Activated CD8-positive, alpha-beta memory T cell treated with anti-CD3 and anti-CD28 coated beads, Interleukin-2, amount 50 U/mL, for 1 hour (primary cell): ENCODE results near the gene NFIB.

ENCODE experiments used
- DNase-seq: peaks from one replicate; pipeline ENCODE4 v3.0.0-alpha.2; 2020; ENCODE audit errors: extremely low read depth

Gene NFIB

DNA sequence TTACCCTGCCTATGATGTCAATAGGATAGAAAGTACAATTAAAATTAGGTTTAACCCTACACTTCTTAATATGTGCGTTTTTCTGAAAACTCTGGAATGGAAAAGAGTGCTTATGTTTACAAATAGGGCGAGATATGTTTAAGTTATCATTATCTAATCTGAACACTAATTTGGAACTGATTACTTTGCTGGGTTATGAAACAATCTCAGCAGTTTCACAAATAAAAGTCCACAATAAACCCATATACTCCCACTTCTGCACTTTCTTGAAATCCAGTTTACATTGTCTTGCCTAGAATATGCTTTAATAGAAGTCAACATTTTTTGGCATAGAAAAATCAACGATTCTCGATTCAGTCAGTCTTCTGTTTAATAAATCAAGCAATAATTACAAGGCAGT is 236.3 kb downstream of the NFIB start:
- no peak for DNase-seq

DNA sequence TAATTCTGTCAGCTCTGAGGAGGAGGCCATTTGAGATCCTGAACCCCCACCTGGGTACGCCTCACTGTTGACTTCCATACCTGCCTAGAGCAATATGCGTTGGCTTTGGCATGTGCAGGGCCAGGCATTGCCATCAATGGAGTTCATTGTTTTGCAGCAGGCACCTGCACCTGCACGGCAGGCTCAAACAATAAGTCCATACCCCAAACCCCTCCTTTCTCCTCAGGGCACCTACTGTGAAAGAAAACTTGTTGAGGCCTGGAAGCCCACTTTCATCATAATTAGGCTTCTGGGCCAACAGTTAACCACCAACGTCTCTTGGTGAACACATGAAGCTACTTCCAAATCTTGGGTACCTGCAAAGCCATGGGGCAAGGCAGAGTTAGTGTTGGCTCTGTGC is 238.7 kb downstream of the NFIB start:
- no peak for DNase-seq

DNA sequence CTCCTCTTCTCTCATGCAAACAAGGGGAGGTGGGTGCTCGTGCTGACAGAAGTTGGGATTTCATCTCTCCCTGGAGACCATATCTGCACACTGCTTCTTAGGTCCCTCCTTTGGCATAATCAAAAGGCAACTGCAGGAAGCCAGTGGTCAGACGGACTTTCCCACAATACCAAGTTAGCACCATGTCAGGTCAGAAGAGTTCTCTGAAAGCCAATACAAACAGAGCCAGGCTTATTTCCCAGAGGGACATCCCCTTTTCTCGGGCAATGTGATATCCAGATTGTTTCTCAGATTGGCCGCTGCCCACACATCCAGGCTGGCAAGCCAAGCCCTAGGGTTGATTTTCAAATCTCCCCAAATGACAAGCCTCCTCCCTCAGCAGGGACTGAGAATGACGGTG is 241.1 kb downstream of the NFIB start:
- DNase-seq, result no peak

DNA sequence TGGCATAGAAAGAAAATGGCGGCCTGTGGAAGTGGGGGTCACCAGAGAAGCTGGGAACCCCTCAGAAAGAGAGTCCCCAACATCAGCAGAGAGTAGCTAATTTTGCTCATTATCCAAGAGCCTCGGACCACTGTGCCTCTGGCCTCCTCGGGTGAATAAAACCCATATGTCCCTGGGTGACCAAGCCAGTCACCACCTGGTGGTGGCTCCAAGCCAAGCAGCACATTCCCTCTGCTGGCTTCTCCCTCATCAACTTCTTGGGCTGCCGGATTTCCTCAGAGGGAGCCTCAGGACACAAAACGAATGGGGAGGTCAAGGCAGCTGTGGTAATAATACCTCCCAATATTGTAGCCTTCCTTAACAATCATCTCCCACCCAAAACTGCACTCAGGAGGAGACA is 242.5 kb downstream of the NFIB start:
- DNase-seq, result no peak

DNA sequence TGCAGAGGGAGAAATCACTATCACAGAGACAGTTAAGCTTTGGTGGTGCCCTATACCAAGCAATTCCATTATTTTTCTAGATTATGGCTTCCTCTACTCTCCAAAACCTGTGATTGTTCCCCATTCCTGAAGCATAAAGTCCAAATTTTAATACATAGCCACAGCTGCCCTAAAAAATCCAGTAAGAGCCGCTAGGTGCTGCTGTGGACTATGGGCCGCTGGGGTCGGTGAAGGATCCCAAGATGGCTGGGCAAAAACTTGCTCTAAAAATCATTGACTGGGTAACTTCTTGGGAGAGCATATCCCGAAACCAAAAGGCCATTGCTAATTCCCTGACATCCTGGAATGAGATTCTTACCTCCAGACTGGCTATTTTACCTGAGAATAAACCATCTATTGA is 245.3 kb downstream of the NFIB start:
- DNase-seq, result no peak

DNA sequence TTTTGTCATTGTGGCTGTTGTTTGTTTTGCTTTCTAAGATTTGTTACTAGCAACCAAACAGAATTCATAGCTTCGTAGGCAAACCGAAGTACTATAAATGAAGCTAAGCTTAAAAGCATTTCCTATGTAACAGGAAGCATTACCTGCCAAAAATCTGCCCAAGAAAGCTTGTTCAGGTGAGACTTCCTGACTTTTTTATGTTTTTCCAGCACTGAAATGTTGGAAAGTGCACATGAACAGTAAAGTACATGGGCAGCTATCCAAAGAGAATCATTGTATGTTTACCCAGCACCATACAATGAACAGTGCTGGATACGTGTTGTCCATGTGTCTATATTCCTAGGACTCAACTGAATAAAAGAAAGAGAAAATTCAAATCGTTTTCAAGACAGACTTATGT is 247.1 kb downstream of the NFIB start:
- DNase-seq, result no peak

DNA sequence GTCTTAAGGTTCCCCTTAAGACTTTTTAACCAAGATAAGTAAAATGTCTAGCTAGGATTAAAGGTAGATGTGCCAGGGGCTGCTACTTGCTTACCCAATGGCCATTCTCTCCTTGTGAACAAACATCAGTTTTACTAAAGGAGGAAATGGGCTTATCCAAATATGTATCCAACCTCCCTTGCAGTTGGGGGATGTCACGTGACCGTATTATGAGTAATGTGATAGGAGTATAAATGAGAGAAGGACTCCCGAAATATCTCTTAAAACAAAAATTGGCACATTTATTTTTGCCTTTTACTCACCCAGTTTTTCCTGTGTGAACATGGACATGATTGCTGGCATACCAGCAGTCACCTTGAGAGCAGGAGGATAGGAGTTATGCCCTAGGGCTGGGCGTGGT is 247.9 kb downstream of the NFIB start:
- DNase-seq, result no peak

DNA sequence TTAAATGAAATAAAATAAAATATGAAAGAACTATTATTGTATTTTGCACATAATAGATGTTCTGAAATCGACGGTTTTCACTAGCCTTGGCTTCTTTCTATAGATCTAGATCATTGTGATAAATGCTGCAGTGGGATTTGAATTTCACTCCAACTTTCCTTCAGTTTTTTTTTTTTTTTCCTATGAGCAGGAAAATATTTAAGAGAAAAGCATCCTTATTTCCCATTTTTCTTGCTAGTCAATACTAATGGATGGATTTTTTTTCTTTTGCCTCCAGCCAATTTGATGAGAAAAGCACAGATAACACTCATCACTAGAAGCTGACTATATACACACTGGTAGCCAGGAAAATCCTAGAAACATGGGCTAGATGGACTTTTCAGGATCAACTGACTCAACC is 249.0 kb downstream of the NFIB start:
- DNase-seq, result no peak

DNA sequence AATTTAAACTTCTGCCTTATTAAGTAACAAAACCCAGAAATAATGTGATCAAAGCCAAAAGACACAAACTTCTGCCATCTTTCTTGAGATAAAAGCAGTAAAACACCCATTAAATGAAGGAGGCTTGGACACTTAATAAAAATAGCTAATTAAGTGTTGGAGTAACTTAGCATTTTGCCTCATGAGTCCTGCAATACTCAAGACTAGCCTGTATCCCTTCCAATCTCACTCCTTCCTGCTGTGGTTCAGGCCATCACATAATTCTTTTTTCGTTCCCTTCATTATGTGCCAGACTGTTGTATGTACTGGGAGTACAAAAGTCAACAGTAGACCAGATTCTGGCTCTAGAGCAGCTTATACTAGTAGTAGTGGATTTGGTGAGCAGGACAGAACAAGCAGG is 250.2 kb downstream of the NFIB start:
- DNase-seq, result no peak

DNA sequence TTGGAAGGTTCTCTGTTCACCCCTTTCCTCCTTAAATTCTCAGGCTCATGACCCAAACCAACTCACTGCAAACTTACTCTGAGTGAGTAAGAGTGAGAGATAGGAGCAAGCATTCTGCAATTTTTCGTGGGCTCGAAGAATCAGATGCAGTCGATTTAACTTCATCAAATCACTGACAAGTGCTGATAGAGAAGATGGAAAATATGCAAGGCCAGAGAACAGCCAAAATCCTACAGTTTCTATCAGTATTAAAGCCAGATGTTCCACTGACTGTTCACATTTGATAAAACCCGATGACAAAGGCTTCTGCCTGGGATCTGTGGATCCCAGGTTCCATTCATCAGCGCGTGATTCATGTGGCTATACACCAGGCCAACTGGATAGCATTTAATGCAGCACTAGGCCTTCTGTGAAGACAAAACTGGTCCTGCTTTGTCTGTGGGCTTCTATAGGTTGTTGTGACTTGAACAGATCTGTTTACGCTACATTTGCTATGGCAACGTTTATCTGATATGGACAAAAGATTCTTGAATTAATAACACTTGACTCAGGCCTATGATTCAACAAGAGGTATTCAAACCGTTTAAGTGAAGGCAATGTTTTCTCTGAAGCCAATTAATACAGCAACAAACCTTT is 251.2 kb downstream of the NFIB start:
- no peak for DNase-seq

DNA sequence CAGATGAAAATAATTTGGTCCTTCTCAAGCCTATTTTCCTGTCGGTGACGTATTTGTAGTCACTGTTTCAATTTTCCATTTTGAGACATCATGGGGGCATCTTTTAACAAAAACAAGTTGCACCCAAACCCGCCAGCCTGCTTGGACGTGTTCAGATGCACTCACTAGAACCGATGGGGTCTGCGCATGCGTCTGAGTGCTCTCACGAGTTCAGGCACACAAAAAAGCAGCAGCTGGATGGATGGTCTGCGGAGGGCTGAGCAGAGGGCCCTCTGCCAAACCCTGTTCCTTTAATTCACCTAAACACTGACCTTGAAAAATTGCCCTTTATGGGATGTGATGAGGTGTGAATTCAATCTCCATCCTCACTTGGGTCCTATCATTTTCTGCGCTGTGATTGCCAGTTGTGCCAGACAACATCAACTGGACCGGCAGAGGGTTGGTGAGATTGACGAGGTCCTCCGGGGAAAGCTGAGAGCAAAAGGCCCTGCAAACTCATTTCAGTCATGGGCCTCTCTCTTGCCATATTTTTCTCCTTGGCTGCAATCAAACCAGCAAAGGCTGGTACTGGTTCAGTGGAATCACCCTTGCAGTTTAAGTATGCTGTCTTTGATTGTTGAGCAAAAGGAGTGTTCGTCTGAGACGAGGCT is 251.9 kb downstream of the NFIB start:
- no peak for DNase-seq

DNA sequence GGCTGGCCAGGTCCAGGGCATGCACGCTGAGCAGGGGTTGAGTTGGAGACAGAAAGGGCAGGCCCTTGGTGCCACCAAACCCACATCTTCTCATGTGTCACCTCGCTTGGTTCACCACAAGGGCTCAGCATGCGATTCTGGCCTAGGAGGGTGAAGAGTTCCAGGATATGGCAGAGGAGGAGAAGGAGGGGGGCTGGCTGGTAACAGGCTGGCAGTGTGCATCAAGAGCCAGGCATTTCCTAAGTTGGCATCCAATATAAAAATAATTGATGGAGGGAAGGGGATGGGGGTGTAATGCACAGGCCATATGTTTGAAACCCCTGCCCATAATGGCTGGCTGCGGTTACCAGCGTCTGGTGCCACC is 255.6 kb downstream of the NFIB start:
- DNase-seq, result no peak

DNA sequence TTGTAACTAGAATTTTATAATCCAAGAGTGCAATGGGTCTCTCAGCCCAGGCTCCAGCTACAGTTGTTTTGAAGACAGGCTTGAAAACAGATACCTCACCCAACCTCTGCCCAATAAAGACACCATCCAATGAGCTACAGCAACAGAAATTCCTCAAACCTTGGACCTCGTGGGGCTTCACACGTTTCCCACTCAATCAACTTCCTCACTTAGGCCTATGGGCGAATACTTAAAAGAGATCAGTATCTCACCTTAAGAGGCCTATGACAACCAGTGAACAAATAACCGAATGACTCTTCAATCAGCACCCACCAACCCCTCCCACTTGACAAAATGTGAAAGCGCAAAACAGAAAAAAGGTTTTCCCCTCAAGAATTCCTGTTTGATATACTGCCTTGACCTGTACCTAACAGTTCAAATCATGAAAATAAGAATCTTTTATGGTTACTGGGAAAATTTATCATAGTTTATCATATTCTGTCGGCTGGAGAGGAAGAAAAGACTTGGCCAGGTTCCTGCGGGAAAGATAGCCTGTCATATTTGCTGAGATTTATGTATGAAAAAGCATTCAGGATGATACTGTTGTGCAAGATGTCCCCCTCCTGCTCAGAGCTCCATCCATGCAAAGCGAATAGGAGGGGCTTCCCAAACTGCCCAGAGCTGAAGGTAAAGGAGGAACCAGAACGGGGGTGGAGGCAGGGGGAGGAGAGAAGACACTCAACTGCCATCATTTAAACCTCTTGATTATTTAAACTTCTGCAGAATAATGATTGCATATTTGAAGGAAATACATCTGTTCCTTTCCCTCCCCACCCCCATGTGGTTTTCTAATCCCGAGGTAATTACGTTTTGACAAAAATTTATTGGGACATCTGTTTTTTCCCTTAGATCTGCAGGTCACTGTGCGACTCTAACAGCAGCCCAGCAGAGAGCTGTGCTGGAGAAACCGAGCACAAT is 256.3 kb downstream of the NFIB start:
- no peak for DNase-seq

DNA sequence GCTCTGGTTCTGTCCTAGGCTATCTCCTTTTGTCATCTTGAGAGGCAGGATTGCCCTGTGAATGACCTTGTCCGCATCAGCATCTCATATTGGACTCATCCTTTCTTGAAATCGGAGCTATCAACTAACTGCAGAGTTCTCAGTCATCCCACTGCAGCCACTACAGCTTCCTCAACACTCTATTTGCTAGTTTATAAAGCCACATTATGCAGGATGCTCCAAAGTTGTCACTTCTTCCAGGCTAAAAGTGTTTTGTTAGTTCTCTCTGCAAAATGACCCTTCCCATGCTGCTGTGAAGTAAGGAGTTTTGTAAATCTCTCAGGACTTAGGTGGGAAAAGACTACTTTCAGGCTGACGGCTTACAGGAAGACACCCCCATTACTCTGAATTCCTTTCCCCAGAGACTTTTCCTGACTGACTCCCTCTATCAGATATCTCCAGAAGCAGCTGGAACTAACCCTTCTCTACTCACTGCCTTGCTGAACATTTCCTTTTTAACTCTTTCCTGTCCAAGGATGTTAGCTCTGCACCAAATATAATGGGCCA is 257.6 kb downstream of the NFIB start:
- no peak for DNase-seq

DNA sequence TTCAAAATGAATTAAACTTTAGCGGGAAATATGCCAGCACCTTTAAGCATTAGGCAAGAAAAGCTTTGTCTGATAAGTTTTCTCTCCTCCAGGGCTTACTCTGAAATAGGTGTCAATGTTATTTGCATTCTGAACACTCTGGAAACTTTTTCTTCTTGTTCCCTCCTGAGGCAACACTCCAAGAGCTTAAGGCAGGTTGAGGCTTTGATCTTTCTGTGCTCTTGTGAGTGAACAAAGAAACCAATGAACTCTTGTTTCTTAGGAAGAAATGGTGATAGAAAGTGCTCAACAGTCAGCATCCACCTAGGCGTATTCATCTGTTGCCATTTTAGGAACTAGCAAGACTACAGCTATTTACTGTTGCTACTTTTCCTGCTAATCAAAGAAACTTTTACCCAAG is 259.8 kb downstream of the NFIB start:
- DNase-seq, result no peak

DNA sequence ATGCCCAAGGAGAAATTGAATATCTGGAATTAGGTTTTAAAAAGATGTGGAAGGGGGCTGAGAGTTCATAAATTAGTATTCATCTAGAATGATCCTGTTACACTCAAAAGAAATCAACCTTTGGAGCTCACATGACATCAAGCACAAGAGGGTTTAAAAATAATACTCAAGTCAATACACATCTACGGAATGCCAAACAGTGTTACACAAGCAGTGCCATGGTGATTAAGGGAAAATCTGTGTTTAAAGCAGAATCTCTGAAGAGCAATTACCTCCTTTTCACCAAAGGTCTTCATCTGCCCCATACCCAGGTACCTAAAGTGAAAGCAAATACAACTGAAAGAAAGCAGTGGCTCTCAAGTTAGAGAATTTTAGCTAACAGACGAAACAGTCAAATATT is 261.6 kb downstream of the NFIB start:
- DNase-seq, result no peak

DNA sequence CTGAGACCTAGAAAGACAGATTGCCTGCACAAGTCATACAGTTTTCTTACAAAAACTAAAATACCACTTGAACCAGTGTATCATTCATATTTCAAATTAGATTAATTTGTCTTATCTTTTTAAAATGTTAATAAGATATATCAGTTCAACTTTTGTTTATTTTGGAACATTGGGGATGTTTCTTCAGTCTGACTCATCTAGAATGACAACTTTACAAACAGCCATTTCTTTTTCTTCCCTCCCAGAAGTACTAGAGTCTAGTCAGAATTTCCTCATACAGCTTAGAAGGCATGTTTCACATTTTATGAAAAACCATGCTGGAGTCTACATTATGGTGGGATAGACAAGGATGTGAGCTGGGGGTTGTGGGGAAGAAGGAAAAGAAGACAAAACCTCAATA is 262.5 kb downstream of the NFIB start:
- DNase-seq, result no peak

DNA sequence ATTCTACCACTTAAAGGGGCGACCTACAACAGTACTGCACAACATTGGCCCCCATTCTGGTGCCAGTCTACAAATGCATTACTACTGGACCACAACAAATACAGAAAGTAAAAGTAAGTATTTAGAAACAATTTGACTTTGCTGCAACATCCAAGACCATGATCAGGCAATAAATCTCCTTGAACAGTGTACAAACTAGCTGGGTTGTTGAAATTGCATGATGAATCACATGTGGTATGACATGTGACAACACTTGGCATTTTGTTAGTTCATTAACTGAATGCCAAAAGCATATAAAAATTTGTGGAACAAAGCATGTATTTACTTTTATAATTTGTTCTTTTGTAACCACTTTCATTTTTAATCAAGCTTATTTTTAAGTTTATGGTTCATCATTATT is 270.5 kb downstream of the NFIB start:
- DNase-seq, result no peak

DNA sequence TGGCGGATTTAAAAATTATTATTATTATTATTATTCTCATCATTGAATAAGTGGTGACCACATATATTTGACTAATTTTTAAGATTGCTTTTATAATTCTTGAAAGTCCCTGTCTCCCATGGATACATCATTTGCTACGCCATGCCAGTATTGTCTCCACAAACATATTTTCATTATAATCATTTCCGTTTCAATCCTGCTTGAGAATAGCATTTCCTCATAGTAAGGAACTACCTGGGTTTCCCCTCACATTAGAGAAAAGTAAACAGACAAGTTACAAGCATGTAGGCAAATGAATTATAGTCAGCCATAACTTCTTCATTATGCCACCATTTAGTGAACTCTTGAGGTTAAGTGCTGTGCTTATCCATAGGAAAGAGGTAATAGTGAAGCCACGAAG is 276.6 kb downstream of the NFIB start:
- no peak for DNase-seq

DNA sequence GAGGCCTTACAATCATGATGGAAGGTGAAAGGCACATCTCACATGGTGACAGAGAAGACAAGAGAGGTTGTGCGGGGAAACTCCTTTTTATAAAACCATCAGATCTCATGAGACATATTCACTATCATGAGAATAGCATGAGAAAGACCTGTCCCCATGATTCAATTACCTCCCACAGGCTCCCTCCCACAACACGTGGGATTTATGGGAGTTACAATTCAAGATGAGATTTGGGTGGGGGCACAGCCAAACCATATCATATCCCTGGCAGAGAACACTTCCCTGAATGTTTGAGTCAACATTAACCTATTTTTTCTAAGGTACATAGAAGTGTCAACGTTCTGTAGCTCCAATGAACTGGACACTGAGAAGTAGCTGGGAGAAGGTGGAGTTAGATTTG is 280.9 kb downstream of the NFIB start:
- no peak for DNase-seq
